GM18520 (cell line): Measurements from ENCODE around the gene DIRAS1.
A peak's percentile ranks its signal among the peaks of the same experiment; 100 is the strongest.
"Not testable (repeated sequence)": the region's sequence is repeated elsewhere in the genome, so short reads cannot be mapped to it uniquely, and the experiment has no call there.

Experiments
- ATAC-seq: cut with Tn5 transposase; IDR thresholded peaks from one replicate; pipeline ENCODE4 v1.9.1; 2021; ENCODE audit not compliant: unreplicated experiment

The DIRAS1 gene

GRCh38 chr19:2679439-2679838, 41.7 kb downstream of the DIRAS1 start:
- no peak for ATAC-seq

GRCh38 chr19:2678948-2679347, 42.2 kb downstream of the DIRAS1 start:
- ATAC-seq: not testable (repeated sequence)

GRCh38 chr19:2678044-2678671, 43.0 kb downstream of the DIRAS1 start:
- peak; percentile 42 for ATAC-seq

GRCh38 chr19:2676823-2677222, 44.3 kb downstream of the DIRAS1 start:
- no peak for ATAC-seq

GRCh38 chr19:2675892-2676291, 45.3 kb downstream of the DIRAS1 start:
- no peak for ATAC-seq

GRCh38 chr19:2670217-2670616, 51.0 kb downstream of the DIRAS1 start:
- ATAC-seq: no peak

GRCh38 chr19:2668175-2668763, 52.9 kb downstream of the DIRAS1 start:
- ATAC-seq: no peak

- not testable (repeated sequence) for ATAC-seq
These were observed 53.8 kb downstream of the DIRAS1 start for GRCh38 chr19:2667349-2667748.

GRCh38 chr19:2666344-2666994, 54.7 kb downstream of the DIRAS1 start:
- no peak for ATAC-seq

GRCh38 chr19:2665103-2665502, 56.1 kb downstream of the DIRAS1 start:
- ATAC-seq: no peak
